HCT116 (cell line): ENCODE results near the gene OSBP2. TPM values are rescaled to one million over a fixed set of nuclear protein-coding genes. Genes with fewer than 3 reads are reported as not detected.

Source experiments
- ATAC-seq: fragments of 200-7000 bp; cut with Tn5 transposase; 2 replicates; pipeline ENCODE4 v1.9.1; 2020; ENCODE audit warnings: mild to moderate bottlenecking, moderate library complexity
- BruUV-seq: library from RNA; stranded (reverse); fragments of 400-500 nt; replicated peaks from 2 replicates; lab custom pipeline; 2021; lab: Mats Ljungman, UMichigan
- CTCF ChIA-PET: fragments of 300-600 bp; sonication (Branson Sonifier 250); formaldehyde crosslinking; loops from one replicate; lab custom pipeline; 2021; ENCODE audit warnings: antibody characterized with exemption; lab: Charles Lee
- POLR2A ChIA-PET: fragments of 300-600, 350-600 bp; sonication (Branson Sonifier 250); formaldehyde crosslinking; loops from one replicate; lab custom pipeline; 2021; ENCODE audit warnings: antibody characterized with exemption; lab: Charles Lee
- RAD21 ChIA-PET, 2 experiments: fragments of 300-600 bp; sonication (Branson Sonifier 250); formaldehyde crosslinking; loops; one replicate each; lab custom pipeline; 2023; ENCODE audit warnings: low total read pairs in 2 of 2; ENCODE audit not compliant: uncharacterized antibody in 2 of 2, unreplicated experiment in 2 of 2, low non-redundant PET in 1 of 2; lab: Charles Lee
- DNase-seq: peaks from one replicate; pipeline ENCODE4 v3.0.0-alpha.2; 2010; ENCODE audit warnings: low read depth, low spot score
- H2AFZ ChIP-seq: fragments of 200-600 bp; shearing (Covaris generic), sonication (generic); 2 replicates; pipeline ENCODE4 v1.6.1; 2017; ENCODE audit warnings: low read depth, mixed run types, mixed read lengths, antibody characterized with exemption, low read length; ENCODE audit not compliant: poor library complexity, severe bottlenecking
- H3K27ac ChIP-seq: 2 replicates; pipeline ENCODE4 v1.5.1; 2012; ENCODE audit warnings: low read depth, low read length
- H3K27me3 ChIP-seq: fragments of 200-600 bp; sonication (generic); 2 replicates; pipeline ENCODE4 v1.6.1; 2016; ENCODE audit warnings: mixed run types, low read length, mixed read lengths; ENCODE audit not compliant: insufficient read depth
- H3K36me3 ChIP-seq, 2 experiments: fragments of 200-500 bp in 1 of 2; fragments of 200-600 bp in 1 of 2; sonication (Bioruptor generic) in 1 of 2; sonication (generic) in 1 of 2; 2 replicates each; pipeline versions ENCODE4 v1.5.1 to v1.6.1; 2014 to 2016; ENCODE audit warnings: low read length in 2 of 2, inconsistent platforms in 1 of 2, mixed read lengths in 1 of 2, mixed run types in 1 of 2; ENCODE audit not compliant: insufficient read depth in 2 of 2, control insufficient read depth in 1 of 2
- H3K4me1 ChIP-seq, 2 experiments: fragments of 200-600 bp in 1 of 2; sonication (generic) in 1 of 2; 2 replicates each; pipeline versions ENCODE4 v1.5.1 to v1.6.1; 2012 to 2017; ENCODE audit warnings: low read length in 2 of 2, inconsistent platforms in 1 of 2, mild to moderate bottlenecking in 1 of 2, mixed read lengths in 1 of 2, mixed run types in 1 of 2, moderate library complexity in 1 of 2; ENCODE audit not compliant: insufficient read depth in 2 of 2, control insufficient read depth in 1 of 2
- H3K4me2 ChIP-seq: fragments of 200-600 bp; sonication (generic); 2 replicates; pipeline ENCODE4 v1.6.1; 2017; ENCODE audit warnings: mixed run types, low read length, mixed read lengths
- H3K4me3 ChIP-seq, 2 experiments: fragments of 200-600 bp in 1 of 2; sonication (generic) in 1 of 2; replicated peaks in 1 of 2; 2 replicates each; pipeline ENCODE4 v1.5.1; 2011 to 2016; ENCODE audit warnings: low read length in 2 of 2, control low read depth in 1 of 2, low read depth in 1 of 2, mild to moderate bottlenecking in 1 of 2, mixed read lengths in 1 of 2, mixed run types in 1 of 2
- H3K79me2 ChIP-seq: fragments of 200-600 bp; sonication (generic); 2 replicates; pipeline ENCODE4 v1.6.1; 2017; ENCODE audit warnings: mild to moderate bottlenecking, mixed run types, low read length, moderate library complexity, mixed read lengths; ENCODE audit not compliant: insufficient read depth
- H3K9ac ChIP-seq: fragments of 200-600 bp; sonication (generic); 2 replicates; pipeline ENCODE4 v1.6.1; 2016; ENCODE audit warnings: low read length, mixed read lengths
- H3K9me2 ChIP-seq: fragments of 200-600 bp; sonication (generic), shearing (Covaris generic); 2 replicates; pipeline ENCODE4 v1.6.1; 2017; ENCODE audit warnings: mixed run types, mild to moderate bottlenecking, moderate library complexity; ENCODE audit not compliant: insufficient read depth
- H3K9me3 ChIP-seq, 2 experiments: fragments of 200-500 bp in 1 of 2; fragments of 200-600 bp in 1 of 2; sonication (Bioruptor generic) in 1 of 2; sonication (generic) in 1 of 2; 2 replicates each; pipeline ENCODE4 v1.6.1; 2014 to 2017; ENCODE audit warnings: low read length in 2 of 2, mixed read lengths in 2 of 2, inconsistent platforms in 1 of 2, low read depth in 1 of 2, mild to moderate bottlenecking in 1 of 2, mixed run types in 1 of 2, moderate library complexity in 1 of 2; ENCODE audit not compliant: control insufficient read depth in 1 of 2, insufficient read depth in 1 of 2
- H4K20me1 ChIP-seq: fragments of 200-600 bp; sonication (generic), shearing (Covaris generic); 2 replicates; pipeline ENCODE4 v1.6.1; 2017; ENCODE audit warnings: mixed run types, mild to moderate bottlenecking, moderate library complexity; ENCODE audit not compliant: insufficient read depth
- ATF3 ChIP-seq: IDR thresholded peaks from 2 replicates; pipeline ENCODE4 v1.6.1; 2012
- CBX3 ChIP-seq: IDR thresholded peaks from 2 replicates; pipeline ENCODE4 v1.6.1; 2012; ENCODE audit warnings: low read depth
- CEBPB ChIP-seq: IDR thresholded peaks from 2 replicates; pipeline ENCODE4 v1.6.1; 2012; ENCODE audit warnings: low read depth
- CTCF ChIP-seq, 3 experiments: fragments of 200-600 bp in 1 of 3; sonication (generic) in 1 of 3; IDR thresholded peaks in 2 of 3; conservative IDR thresholded peaks in 1 of 3; 2 replicates each; pipeline ENCODE4 v1.5.1; 2012 to 2017; ENCODE audit warnings: low read depth in 2 of 3, low read length in 2 of 3, antibody characterized with exemption in 1 of 3, borderline replicate concordance in 1 of 3, control low read depth in 1 of 3, mild to moderate bottlenecking in 1 of 3, mixed read lengths in 1 of 3, mixed run types in 1 of 3, moderate library complexity in 1 of 3; ENCODE audit not compliant: insufficient read depth in 1 of 3
- EGR1 ChIP-seq: IDR thresholded peaks from 2 replicates; pipeline ENCODE4 v1.6.1; 2012; ENCODE audit warnings: low read depth
- FOSL1 ChIP-seq: IDR thresholded peaks from 2 replicates; pipeline ENCODE4 v1.6.1; 2012; ENCODE audit warnings: low read depth
- JUND ChIP-seq: IDR thresholded peaks from 2 replicates; pipeline ENCODE4 v1.6.1; 2012
- POLR2AphosphoS5 ChIP-seq: IDR thresholded peaks from 2 replicates; pipeline ENCODE4 v1.6.1; 2011; ENCODE audit warnings: mild to moderate bottlenecking, low read depth, low read length, moderate library complexity
- SIN3A ChIP-seq: IDR thresholded peaks from 2 replicates; pipeline ENCODE4 v1.6.1; 2012; ENCODE audit warnings: low read depth
- SP1 ChIP-seq: IDR thresholded peaks from 2 replicates; pipeline ENCODE4 v1.6.1; 2012; ENCODE audit warnings: low read depth
- SRF ChIP-seq: IDR thresholded peaks from 2 replicates; pipeline ENCODE4 v1.6.1; 2012; ENCODE audit warnings: low read depth
- intact Hi-C: fragments of 100-400 bp; cut with micrococcal nuclease; formaldehyde crosslinking; loops from 2 replicates; pipeline ENCODE4 v1.10.0; 2022
- total RNA-seq: library from RNA; stranded (reverse); gene quantifications from one replicate; pipeline ENCODE4 v1.2.1, GENCODE V29; 2021; ENCODE audit not compliant: unreplicated experiment

The OSBP2 gene
- total RNA-seq, 1 experiment from 2014 or later, result 12.9 TPM

GRCh38 chr22:30828187-30829155 is 133.8 kb downstream of the OSBP2 start (continued):
- no peak for TF ChIP-seq CEBPB

GRCh38 chr22:30829901-30830550 is 135.4 kb downstream of the OSBP2 start:
- H3K4me3 ChIP-seq, result peak overlapping the region; percentile 8 to 43; a peak in 2 of 4 replicates
- H3K27me3 ChIP-seq, result no peaks in the 10 kb centered on the region
- H3K4me1 ChIP-seq, result peaks cover 38 to 76% of the 10 kb centered on the region in 2 experiments
- DNase-seq (peak; percentile 90), ATAC-seq (peak; percentile 84)
- H3K9me2 ChIP-seq, result no peaks in the 10 kb centered on the region
- no peaks in the 10 kb centered on the region for H3K36me3 ChIP-seq
- no peaks in the 10 kb centered on the region for H4K20me1 ChIP-seq
- CTCF ChIA-PET, result no interaction called here
- H3K27ac ChIP-seq, result peak overlapping the region; percentile 57
- no peaks in the 10 kb centered on the region for H3K9me3 ChIP-seq
- intact Hi-C loops, result no loop called here
- POLR2A ChIA-PET, result interaction anchor here (1.2 kb wide), 1 partner anchor 12 kb away, joined by 3 read pairs; no protein-coding TSS in a partner anchor
- peaks cover 3% of the 10 kb centered on the region; the same call in 1 of the 2 replicates for H3K79me2 ChIP-seq
- no peak overlapping the region for H2AFZ ChIP-seq
- BruUV-seq, result no TSS peak
- peak overlapping the region; percentile 74 for H3K4me2 ChIP-seq
- TF ChIP-seq ATF3, result no peak
- TF ChIP-seq CBX3, result peak; percentile 32; the same call in 1 of the 2 replicates
- peak; percentile 98 for TF ChIP-seq SRF
- peak; percentile 49; the same call in 1 of the 2 replicates for TF ChIP-seq POLR2AphosphoS5
- TF ChIP-seq FOSL1, result peak; percentile 79
- peak; percentile 72 for TF ChIP-seq JUND
- TF ChIP-seq CEBPB, result peak; percentile 90
- TF ChIP-seq SP1, result peak; percentile 79
- no peak for TF ChIP-seq CTCF (IDR thresholded peaks at IDR 0.05 in 2 of 3, conservative IDR thresholded peaks at IDR 0.05 in 1 of 3; ENCODE audit: borderline replicate concordance in 1 of 3, insufficient read depth in 1 of 3, low read depth in 2 of 3, low read length in 2 of 3)
- TF ChIP-seq SIN3A, result peak; percentile 84; the same call in 1 of the 2 replicates
- TF ChIP-seq EGR1, result no peak
- peak overlapping the region; percentile 42 for H3K9ac ChIP-seq
- RAD21 ChIA-PET, result no interaction called here
